Endothelial cell (in vitro differentiated cells): ENCODE results near the gene NHLRC1. TPM values are rescaled to one million over a fixed set of nuclear protein-coding genes. Genes with fewer than 3 reads are reported as not detected.

Experiments used
- DNase-seq: peaks from one replicate; pipeline ENCODE4 v3.0.0; 2021; ENCODE audit warnings: low spot score
- H3K27ac Mint-ChIP-seq: one replicate; pipeline ENCODE4 v1.8.0; 2021; ENCODE audit warnings: mixed read lengths, inconsistent platforms; ENCODE audit not compliant: unreplicated experiment
- H3K27me3 Mint-ChIP-seq: one replicate; pipeline ENCODE4 v1.8.0; 2021; ENCODE audit warnings: mild to moderate bottlenecking, moderate library complexity, mixed read lengths, inconsistent platforms; ENCODE audit not compliant: unreplicated experiment
- H3K36me3 Mint-ChIP-seq: one replicate; pipeline ENCODE4 v1.8.0; 2021; ENCODE audit warnings: mild to moderate bottlenecking, low read depth, mixed read lengths, inconsistent platforms; ENCODE audit not compliant: unreplicated experiment
- H3K4me1 Mint-ChIP-seq: one replicate; pipeline ENCODE4 v1.8.0; 2021; ENCODE audit warnings: mild to moderate bottlenecking, mixed read lengths, inconsistent platforms; ENCODE audit not compliant: unreplicated experiment
- H3K4me3 Mint-ChIP-seq: one replicate; pipeline ENCODE4 v1.8.0; 2021; ENCODE audit warnings: mild to moderate bottlenecking, mixed read lengths, inconsistent platforms; ENCODE audit not compliant: unreplicated experiment
- H3K9me3 Mint-ChIP-seq: one replicate; pipeline ENCODE4 v1.8.0; 2021; ENCODE audit warnings: mixed read lengths, inconsistent platforms; ENCODE audit not compliant: unreplicated experiment
- total RNA-seq: library from RNA; stranded (reverse); fragmentation: NEBNext Ultra II Directional; extraction: Animal tissue kit (Norgen Biotek cat#: 25700); gene quantifications from one replicate; pipeline ENCODE4 v1.2.1, GENCODE V29; 2021; ENCODE audit not compliant: unreplicated experiment
- TF ChIP-seq, protein P1 (sequence below): fragments of 200-600 bp; sonication (generic); IDR thresholded peaks from one replicate; pipeline ENCODE4 v1.5.0; 2021; ENCODE audit warnings: antibody characterized with exemption; ENCODE audit not compliant: unreplicated experiment

Gene NHLRC1
- total RNA-seq, 1 donor from 2014 or later: 0.64 TPM

DNA sequence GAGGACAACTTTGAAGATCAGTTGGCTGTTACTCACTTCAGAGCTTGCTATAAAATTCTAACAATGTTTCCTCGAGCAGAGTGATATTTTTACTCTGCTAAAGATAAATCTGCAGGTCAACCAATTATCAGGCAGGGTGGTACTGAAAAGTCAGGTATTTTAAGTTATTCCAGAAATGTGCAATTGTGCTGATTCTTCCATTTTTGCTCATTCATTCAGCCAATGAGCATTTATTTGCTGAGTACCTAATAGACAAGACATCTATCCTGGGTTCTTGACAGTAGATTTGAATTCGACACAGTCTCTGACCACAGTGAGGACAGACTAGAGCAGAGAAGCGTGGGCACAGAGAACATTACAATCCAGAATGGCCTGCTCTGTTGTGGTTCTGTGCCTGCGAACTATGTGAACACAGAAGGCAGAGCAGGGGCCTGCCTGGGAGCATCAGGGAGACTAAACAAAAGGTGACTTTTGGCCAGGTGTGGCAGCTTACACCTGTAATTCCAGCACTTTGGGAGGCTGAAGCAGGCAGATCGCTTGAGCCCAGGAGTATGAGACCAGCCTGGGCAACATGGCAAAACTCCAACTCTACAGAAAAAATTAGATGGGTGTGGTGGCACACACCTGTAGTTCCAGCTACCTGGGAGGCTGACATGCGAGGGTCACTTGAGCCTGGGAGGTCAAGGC lies 17.6 kb upstream of the NHLRC1 start:
- Mint-ChIP-seq H3K36me3 (peaks cover 42% of the 10 kb centered on the region), H3K27me3 (peaks cover 2% of the 10 kb centered on the region), H3K9me3 (no peaks in the 10 kb centered on the region), H3K4me1 (no peaks in the 10 kb centered on the region), H3K4me3 (no peak overlapping the region), H3K27ac (no peak overlapping the region)
- no peak for DNase-seq
- TF ChIP-seq, protein P1, sequence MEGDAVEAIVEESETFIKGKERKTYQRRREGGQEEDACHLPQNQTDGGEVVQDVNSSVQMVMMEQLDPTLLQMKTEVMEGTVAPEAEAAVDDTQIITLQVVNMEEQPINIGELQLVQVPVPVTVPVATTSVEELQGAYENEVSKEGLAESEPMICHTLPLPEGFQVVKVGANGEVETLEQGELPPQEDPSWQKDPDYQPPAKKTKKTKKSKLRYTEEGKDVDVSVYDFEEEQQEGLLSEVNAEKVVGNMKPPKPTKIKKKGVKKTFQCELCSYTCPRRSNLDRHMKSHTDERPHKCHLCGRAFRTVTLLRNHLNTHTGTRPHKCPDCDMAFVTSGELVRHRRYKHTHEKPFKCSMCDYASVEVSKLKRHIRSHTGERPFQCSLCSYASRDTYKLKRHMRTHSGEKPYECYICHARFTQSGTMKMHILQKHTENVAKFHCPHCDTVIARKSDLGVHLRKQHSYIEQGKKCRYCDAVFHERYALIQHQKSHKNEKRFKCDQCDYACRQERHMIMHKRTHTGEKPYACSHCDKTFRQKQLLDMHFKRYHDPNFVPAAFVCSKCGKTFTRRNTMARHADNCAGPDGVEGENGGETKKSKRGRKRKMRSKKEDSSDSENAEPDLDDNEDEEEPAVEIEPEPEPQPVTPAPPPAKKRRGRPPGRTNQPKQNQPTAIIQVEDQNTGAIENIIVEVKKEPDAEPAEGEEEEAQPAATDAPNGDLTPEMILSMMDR: no peak

DNA sequence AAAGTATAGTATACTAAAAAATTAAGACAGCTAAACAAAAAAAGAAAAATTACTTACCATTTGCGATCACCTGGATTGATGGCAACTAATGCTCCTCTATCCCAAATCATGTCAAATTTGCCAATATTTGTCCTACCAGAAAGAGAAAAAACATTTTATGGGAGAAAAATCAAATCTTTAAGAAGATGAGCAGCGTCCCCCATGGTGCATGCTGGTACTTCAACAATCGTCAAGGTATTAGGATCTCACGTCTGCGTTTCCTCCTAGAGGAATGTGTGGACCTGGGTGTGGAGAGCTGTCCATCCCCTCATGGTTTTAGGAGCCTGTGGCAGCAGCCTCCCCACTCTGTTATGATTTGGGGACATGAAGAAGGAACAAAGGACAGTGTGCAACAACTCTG lies 16.4 kb upstream of the NHLRC1 start:
- H3K36me3 Mint-ChIP-seq: peaks cover 44% of the 10 kb centered on the region
- no peaks in the 10 kb centered on the region for H3K9me3 Mint-ChIP-seq
- H3K27ac Mint-ChIP-seq: no peak overlapping the region
- no peaks in the 10 kb centered on the region for H3K4me1 Mint-ChIP-seq
- TF ChIP-seq, protein P1: peak; percentile 13
- no peak overlapping the region for H3K4me3 Mint-ChIP-seq
- peaks cover 2% of the 10 kb centered on the region for H3K27me3 Mint-ChIP-seq
- DNase-seq: no peak

DNA sequence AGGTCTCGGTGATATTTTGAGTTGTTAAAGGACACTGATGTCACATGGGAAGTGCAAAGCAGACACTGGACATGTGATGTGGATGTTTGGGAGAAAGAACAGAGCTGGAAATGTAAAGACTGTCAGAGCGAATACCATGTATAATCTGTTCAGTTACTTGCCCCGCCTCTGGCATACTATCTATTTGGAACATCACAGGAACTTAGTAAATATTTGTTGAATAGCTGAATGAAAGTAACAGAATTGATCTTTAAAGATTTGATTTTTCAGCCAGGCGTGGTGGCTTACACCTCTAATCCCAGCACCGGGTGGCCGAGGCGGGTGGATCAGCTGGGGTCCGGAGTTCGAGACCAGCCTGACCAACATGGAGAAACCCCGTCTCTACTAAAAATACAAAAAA lies 13.8 kb upstream of the NHLRC1 start:
- TF ChIP-seq, protein P1: no peak
- Mint-ChIP-seq H3K27me3 (peaks cover 2% of the 10 kb centered on the region), H3K9me3 (no peaks in the 10 kb centered on the region), H3K4me1 (no peaks in the 10 kb centered on the region), H3K36me3 (peaks cover 39% of the 10 kb centered on the region), H3K4me3 (peak overlapping the region; percentile 59), H3K27ac (no peak overlapping the region)
- DNase-seq: no peak

DNA sequence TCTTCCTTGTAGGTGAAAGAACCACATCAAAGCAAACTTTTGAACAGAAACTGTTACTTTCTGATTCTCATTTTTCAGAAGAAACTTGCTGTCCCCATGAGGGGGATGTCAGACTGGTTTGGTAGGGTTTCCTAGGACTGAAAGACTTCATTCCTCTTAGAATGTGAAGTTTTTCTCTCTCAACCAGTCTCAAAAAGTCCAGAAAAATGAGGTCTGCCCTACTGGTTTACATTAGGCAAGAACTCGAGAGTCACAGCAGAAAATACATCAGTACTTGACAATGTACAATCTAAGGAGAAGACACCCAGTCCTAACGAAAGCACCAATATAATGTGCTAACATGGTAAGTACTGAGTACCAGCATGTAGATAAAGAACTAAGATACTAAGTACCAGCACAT lies 12.7 kb upstream of the NHLRC1 start:
- Mint-ChIP-seq H3K9me3 (no peaks in the 10 kb centered on the region), H3K27ac (no peak overlapping the region), H3K4me1 (no peaks in the 10 kb centered on the region), H3K27me3 (peaks cover 2% of the 10 kb centered on the region), H3K36me3 (peaks cover 31% of the 10 kb centered on the region), H3K4me3 (no peak overlapping the region)
- no peak for DNase-seq
- TF ChIP-seq, protein P1: no peak

DNA sequence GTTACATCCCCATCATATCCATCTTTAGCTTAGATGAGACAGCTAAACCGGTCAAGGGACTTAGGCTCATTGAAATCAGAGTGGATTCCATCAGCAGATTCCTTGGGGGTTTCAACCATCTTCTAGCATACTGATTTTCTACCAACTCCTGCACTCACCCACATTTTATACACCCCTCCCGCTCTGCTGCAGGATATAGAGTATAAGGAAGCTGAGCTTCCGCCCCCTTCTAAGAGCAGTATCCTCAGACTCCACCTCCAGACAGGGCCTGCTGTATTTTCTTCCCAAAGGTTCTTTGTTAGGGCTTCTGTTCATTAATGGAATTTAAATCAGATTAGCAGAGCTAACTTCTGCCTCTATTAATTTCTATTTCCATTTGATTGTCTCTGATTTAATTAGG lies 9.9 kb upstream of the NHLRC1 start:
- Mint-ChIP-seq H3K27ac (no peak overlapping the region), H3K27me3 (no peaks in the 10 kb centered on the region), H3K9me3 (no peaks in the 10 kb centered on the region), H3K4me1 (no peaks in the 10 kb centered on the region), H3K36me3 (peaks cover 30% of the 10 kb centered on the region), H3K4me3 (no peak overlapping the region)
- DNase-seq: no peak
- TF ChIP-seq, protein P1: no peak
